ENCODE measurements around the gene GOSR2. TPM values are rescaled to one million over a fixed set of nuclear protein-coding genes. Genes with fewer than 3 reads are reported as not detected.

GOSR2 gene
- polyA plus RNA-seq, 1 donor from 2014 or later = 41.4 TPM

Small RNA genes within 50 kb of the gene (small RNA-seq; reads per million reads assigned to genes)
- gene MIR5089 (0 to 1.2 (median 0.59) reads per million in 3 experiments), gene RNU6ATAC3P (0 to 1.1 (median 0.16) reads per million in 3 experiments)

Other genes with a start within 250 kb of the GOSR2 start
- gene WNT3, start 104.5 kb upstream of the GOSR2 start, polyA plus RNA-seq = 7.6 TPM in 2 replicates
- not detected in 2 replicates for gene WNT9B, start 71.6 kb upstream of the GOSR2 start, polyA plus RNA-seq
- 4.7 and 9.8 TPM in 2 replicates for gene RPRML, start 56.1 kb downstream of the GOSR2 start, polyA plus RNA-seq

All from neural cell (in vitro differentiated cells).